GM18517 (cell line): ENCODE measurements around the gene NELFCD.
"Not testable (repeated sequence)": the region's sequence is repeated elsewhere in the genome, so short reads cannot be mapped to it uniquely, and the experiment has no call there.

Experiments
- ATAC-seq: cut with Tn5 transposase; IDR thresholded peaks from one replicate; pipeline ENCODE4 v1.9.1; 2021; ENCODE audit warnings: mild to moderate bottlenecking, moderate library complexity; ENCODE audit not compliant: unreplicated experiment

The NELFCD gene

GRCh38 chr20:58971429-58971828 lies 9.6 kb upstream of the NELFCD start:
- ATAC-seq, result no peak

GRCh38 chr20:58973179-58973578 lies 7.9 kb upstream of the NELFCD start:
- ATAC-seq, result no peak

GRCh38 chr20:58973866-58974265 lies 7.2 kb upstream of the NELFCD start:
- no peak for ATAC-seq

GRCh38 chr20:58975353-58975752 lies 5.7 kb upstream of the NELFCD start:
- no peak for ATAC-seq

- no peak for ATAC-seq
Measured at GRCh38 chr20:58976061-58976730, 4.9 kb upstream of the NELFCD start.

- ATAC-seq, result no peak
Measured at GRCh38 chr20:58978351-58979190, 2.5 kb upstream of the NELFCD start.

GRCh38 chr20:58981628-58982364 lies 740 bp downstream of the NELFCD start:
- ATAC-seq, result peak; percentile 20

- ATAC-seq, result no peak
Measured at GRCh38 chr20:58982406-58983114, 1.5 kb downstream of the NELFCD start.

GRCh38 chr20:58983115-58983468 lies 2.0 kb downstream of the NELFCD start:
- not testable (repeated sequence) for ATAC-seq

GRCh38 chr20:58984691-58985090 lies 3.6 kb downstream of the NELFCD start:
- no peak for ATAC-seq

GRCh38 chr20:58985656-58986055 lies 4.6 kb downstream of the NELFCD start:
- ATAC-seq, result no peak

- no peak for ATAC-seq
Measured at GRCh38 chr20:58986286-58986967, 5.4 kb downstream of the NELFCD start.

GRCh38 chr20:58986968-58987517 lies 6.0 kb downstream of the NELFCD start:
- ATAC-seq, result no peak

GRCh38 chr20:58987790-58988564 lies 6.9 kb downstream of the NELFCD start:
- ATAC-seq, result no peak

GRCh38 chr20:58988565-58988882 lies 7.5 kb downstream of the NELFCD start:
- ATAC-seq, result no peak

GRCh38 chr20:58989196-58989595 lies 8.1 kb downstream of the NELFCD start:
- no peak for ATAC-seq

GRCh38 chr20:58990651-58991445 lies 9.8 kb downstream of the NELFCD start:
- ATAC-seq, result no peak

- no peak for ATAC-seq
Measured at GRCh38 chr20:58991715-58992114, 10.7 kb downstream of the NELFCD start.

GRCh38 chr20:58992911-58993310 lies 11.9 kb downstream of the NELFCD start:
- no peak for ATAC-seq
